ENCODE data around the gene JAKMIP1. TPM values are rescaled to one million over a fixed set of nuclear protein-coding genes. Genes with fewer than 3 reads are reported as not detected.

JAKMIP1 gene
- total RNA-seq, 1 experiment from 2014 or later = not detected

DNA sequence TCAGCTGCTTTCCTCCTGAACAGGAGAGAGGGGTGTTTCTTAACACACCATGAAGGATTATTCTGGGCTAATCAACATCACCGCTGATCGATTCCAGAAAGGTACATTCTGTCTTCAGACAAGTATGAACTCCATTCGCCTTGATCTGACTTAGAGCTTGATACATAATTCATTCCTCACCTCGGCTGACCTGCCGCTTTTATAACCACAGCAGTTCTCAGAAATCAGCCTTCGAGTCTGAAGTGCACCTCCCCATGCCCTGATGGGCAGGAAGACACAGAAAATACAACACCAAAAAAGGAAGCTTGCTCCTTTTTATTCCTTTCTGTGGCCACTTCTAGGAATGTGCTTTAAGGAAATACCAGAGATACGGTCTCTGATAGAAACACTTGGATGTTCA, 85.7 kb downstream of the JAKMIP1 start:
- ATAC-seq = no peak
- H3K4me2 ChIP-seq (ENCODE audit: low read length) = no peak overlapping the region
- no peaks in the 10 kb centered on the region for H3K79me2 ChIP-seq (ENCODE audit: insufficient read depth, low read length)
- BruUV-seq (replicated peaks) = no TSS peak
- H3K9me2 ChIP-seq (ENCODE audit: insufficient read depth) = no peaks in the 10 kb centered on the region
- ChIA-PET POLR2A (no interaction called here), RAD21 (ENCODE audit: low non-redundant PET in 1 of 2, low total read pairs in 2 of 2, uncharacterized antibody in 2 of 2, unreplicated experiment in 2 of 2) (no interaction called here), CTCF (no interaction called here)
- H3K27ac ChIP-seq (ENCODE audit: low read depth, low read length) = no peak overlapping the region
- no peaks in the 10 kb centered on the region for H3K36me3 ChIP-seq (ENCODE audit: control insufficient read depth in 1 of 2, insufficient read depth in 2 of 2, low read length in 2 of 2)
- H3K27me3 ChIP-seq (ENCODE audit: insufficient read depth, low read length) = no peaks in the 10 kb centered on the region
- TF ChIP-seq RAD21 (IDR thresholded peaks at IDR 0.05; ENCODE audit: low read depth) (no peak), ZNF274 (IDR thresholded peaks at IDR 0.05; ENCODE audit: low read depth, low read length) (no peak), EGR1 (IDR thresholded peaks at IDR 0.05; ENCODE audit: low read depth) (no peak)
- TF ChIP-seq, protein P1, sequence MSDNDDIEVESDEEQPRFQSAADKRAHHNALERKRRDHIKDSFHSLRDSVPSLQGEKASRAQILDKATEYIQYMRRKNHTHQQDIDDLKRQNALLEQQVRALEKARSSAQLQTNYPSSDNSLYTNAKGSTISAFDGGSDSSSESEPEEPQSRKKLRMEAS (IDR thresholded peaks at IDR 0.05) = no peak
- TF ChIP-seq, protein P2, sequence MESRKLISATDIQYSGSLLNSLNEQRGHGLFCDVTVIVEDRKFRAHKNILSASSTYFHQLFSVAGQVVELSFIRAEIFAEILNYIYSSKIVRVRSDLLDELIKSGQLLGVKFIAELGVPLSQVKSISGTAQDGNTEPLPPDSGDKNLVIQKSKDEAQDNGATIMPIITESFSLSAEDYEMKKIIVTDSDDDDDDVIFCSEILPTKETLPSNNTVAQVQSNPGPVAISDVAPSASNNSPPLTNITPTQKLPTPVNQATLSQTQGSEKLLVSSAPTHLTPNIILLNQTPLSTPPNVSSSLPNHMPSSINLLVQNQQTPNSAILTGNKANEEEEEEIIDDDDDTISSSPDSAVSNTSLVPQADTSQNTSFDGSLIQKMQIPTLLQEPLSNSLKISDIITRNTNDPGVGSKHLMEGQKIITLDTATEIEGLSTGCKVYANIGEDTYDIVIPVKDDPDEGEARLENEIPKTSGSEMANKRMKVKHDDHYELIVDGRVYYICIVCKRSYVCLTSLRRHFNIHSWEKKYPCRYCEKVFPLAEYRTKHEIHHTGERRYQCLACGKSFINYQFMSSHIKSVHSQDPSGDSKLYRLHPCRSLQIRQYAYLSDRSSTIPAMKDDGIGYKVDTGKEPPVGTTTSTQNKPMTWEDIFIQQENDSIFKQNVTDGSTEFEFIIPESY (IDR thresholded peaks at IDR 0.05; ENCODE audit: extremely low read depth, insufficient replicate concordance, low read length) = no peak
- no peaks in the 10 kb centered on the region for H3K4me1 ChIP-seq (ENCODE audit: control insufficient read depth in 1 of 2, insufficient read depth in 2 of 2, low read length in 2 of 2)
- no peak overlapping the region for H3K9ac ChIP-seq (ENCODE audit: low read length)
- no peaks in the 10 kb centered on the region for H3K9me3 ChIP-seq (ENCODE audit: control insufficient read depth in 1 of 2, insufficient read depth in 1 of 2, low read depth in 1 of 2, low read length in 2 of 2)
- no peak overlapping the region for H2AFZ ChIP-seq (ENCODE audit: low read depth, low read length, poor library complexity, severe bottlenecking)
- H3K4me3 ChIP-seq (replicated peaks in 1 of 2; ENCODE audit: low read depth in 1 of 2, low read length in 2 of 2) = no peak overlapping the region
- intact Hi-C loops (cut with micrococcal nuclease) = no loop called here
- no peaks in the 10 kb centered on the region for H4K20me1 ChIP-seq (ENCODE audit: insufficient read depth)
- DNase-seq (ENCODE audit: low read depth, low spot score) = no peak

DNA sequence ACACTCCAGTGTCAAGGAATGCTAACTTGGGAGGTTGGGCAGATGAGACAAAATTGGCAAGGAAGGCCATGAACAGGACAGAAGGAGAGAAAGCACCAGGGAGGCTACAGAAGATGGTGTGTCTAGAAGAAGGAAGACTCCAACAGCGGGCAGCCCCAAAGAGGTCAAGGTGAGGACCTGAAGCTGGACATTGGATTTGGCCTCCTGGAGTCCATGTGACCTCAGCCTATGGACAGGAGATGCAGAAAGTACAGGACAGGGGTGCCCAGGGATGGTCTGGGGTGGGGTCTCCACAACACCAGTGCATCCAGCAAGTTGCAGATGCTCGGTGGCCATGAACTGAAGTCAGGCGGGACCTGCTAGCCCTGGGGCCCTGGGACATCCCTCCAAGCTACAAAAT, 86.2 kb downstream of the JAKMIP1 start:
- Histone ChIP-seq H3K9ac (ENCODE audit: low read length) (no peak overlapping the region), H4K20me1 (ENCODE audit: insufficient read depth) (no peaks in the 10 kb centered on the region), H3K9me3 (ENCODE audit: control insufficient read depth in 1 of 2, insufficient read depth in 1 of 2, low read depth in 1 of 2, low read length in 2 of 2) (no peaks in the 10 kb centered on the region), H3K9me2 (ENCODE audit: insufficient read depth) (no peaks in the 10 kb centered on the region), H3K27me3 (ENCODE audit: insufficient read depth, low read length) (no peaks in the 10 kb centered on the region), H3K4me3 (replicated peaks in 1 of 2; ENCODE audit: low read depth in 1 of 2, low read length in 2 of 2) (no peak overlapping the region), H3K79me2 (ENCODE audit: insufficient read depth, low read length) (no peaks in the 10 kb centered on the region), H3K36me3 (ENCODE audit: control insufficient read depth in 1 of 2, insufficient read depth in 2 of 2, low read length in 2 of 2) (no peaks in the 10 kb centered on the region), H3K4me1 (ENCODE audit: control insufficient read depth in 1 of 2, insufficient read depth in 2 of 2, low read length in 2 of 2) (no peaks in the 10 kb centered on the region), H3K27ac (ENCODE audit: low read depth, low read length) (no peak overlapping the region), H3K4me2 (ENCODE audit: low read length) (no peak overlapping the region), H2AFZ (ENCODE audit: low read depth, low read length, poor library complexity, severe bottlenecking) (no peak overlapping the region)
- BruUV-seq (replicated peaks) = no TSS peak
- ChIA-PET POLR2A (no interaction called here), CTCF (no interaction called here), RAD21 (ENCODE audit: low non-redundant PET in 1 of 2, low total read pairs in 2 of 2, uncharacterized antibody in 2 of 2, unreplicated experiment in 2 of 2) (no interaction called here)
- TF ChIP-seq CBX3 (IDR thresholded peaks at IDR 0.05; ENCODE audit: low read depth) (no peak), ZFX (IDR thresholded peaks at IDR 0.05) (no peak), RAD21 (IDR thresholded peaks at IDR 0.05; ENCODE audit: low read depth) (no peak), POLR2AphosphoS5 (IDR thresholded peaks at IDR 0.05; ENCODE audit: low read depth, low read length) (no peak), SRF (IDR thresholded peaks at IDR 0.05; ENCODE audit: low read depth) (no peak)
- TF ChIP-seq, protein P2 (IDR thresholded peaks at IDR 0.05; ENCODE audit: extremely low read depth, insufficient replicate concordance, low read length) = no peak
- TF ChIP-seq, protein P3, sequence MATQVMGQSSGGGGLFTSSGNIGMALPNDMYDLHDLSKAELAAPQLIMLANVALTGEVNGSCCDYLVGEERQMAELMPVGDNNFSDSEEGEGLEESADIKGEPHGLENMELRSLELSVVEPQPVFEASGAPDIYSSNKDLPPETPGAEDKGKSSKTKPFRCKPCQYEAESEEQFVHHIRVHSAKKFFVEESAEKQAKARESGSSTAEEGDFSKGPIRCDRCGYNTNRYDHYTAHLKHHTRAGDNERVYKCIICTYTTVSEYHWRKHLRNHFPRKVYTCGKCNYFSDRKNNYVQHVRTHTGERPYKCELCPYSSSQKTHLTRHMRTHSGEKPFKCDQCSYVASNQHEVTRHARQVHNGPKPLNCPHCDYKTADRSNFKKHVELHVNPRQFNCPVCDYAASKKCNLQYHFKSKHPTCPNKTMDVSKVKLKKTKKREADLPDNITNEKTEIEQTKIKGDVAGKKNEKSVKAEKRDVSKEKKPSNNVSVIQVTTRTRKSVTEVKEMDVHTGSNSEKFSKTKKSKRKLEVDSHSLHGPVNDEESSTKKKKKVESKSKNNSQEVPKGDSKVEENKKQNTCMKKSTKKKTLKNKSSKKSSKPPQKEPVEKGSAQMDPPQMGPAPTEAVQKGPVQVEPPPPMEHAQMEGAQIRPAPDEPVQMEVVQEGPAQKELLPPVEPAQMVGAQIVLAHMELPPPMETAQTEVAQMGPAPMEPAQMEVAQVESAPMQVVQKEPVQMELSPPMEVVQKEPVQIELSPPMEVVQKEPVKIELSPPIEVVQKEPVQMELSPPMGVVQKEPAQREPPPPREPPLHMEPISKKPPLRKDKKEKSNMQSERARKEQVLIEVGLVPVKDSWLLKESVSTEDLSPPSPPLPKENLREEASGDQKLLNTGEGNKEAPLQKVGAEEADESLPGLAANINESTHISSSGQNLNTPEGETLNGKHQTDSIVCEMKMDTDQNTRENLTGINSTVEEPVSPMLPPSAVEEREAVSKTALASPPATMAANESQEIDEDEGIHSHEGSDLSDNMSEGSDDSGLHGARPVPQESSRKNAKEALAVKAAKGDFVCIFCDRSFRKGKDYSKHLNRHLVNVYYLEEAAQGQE (IDR thresholded peaks at IDR 0.05; ENCODE audit: low read depth) = no peak
- no peak for ATAC-seq
- no peak for DNase-seq (ENCODE audit: low read depth, low spot score)
- intact Hi-C loops (cut with micrococcal nuclease) = no loop called here
